Choroid plexus epithelial cell (primary cell): ENCODE measurements around the gene CD300LD.

ENCODE experiments used
- DNase-seq: peaks from one replicate; pipeline ENCODE4 v3.0.0-alpha.2; 2010; ENCODE audit warnings: low read depth
- H3K4me3 ChIP-seq: 2 replicates; pipeline ENCODE4 v1.5.1; 2011; ENCODE audit warnings: low read depth, mild to moderate bottlenecking, control low read depth, low read length, moderate library complexity
- TF ChIP-seq, protein P1 (sequence below): conservative IDR thresholded peaks from 2 replicates; pipeline ENCODE4 v1.5.1; 2011; ENCODE audit warnings: low read depth, mild to moderate bottlenecking, control low read depth, inconsistent platforms, low read length, moderate library complexity

Gene CD300LD

GRCh38 chr17:74599448-74599939 lies 7.4 kb upstream of the CD300LD start:
- no peak overlapping the region for H3K4me3 ChIP-seq
- TF ChIP-seq, protein P1, sequence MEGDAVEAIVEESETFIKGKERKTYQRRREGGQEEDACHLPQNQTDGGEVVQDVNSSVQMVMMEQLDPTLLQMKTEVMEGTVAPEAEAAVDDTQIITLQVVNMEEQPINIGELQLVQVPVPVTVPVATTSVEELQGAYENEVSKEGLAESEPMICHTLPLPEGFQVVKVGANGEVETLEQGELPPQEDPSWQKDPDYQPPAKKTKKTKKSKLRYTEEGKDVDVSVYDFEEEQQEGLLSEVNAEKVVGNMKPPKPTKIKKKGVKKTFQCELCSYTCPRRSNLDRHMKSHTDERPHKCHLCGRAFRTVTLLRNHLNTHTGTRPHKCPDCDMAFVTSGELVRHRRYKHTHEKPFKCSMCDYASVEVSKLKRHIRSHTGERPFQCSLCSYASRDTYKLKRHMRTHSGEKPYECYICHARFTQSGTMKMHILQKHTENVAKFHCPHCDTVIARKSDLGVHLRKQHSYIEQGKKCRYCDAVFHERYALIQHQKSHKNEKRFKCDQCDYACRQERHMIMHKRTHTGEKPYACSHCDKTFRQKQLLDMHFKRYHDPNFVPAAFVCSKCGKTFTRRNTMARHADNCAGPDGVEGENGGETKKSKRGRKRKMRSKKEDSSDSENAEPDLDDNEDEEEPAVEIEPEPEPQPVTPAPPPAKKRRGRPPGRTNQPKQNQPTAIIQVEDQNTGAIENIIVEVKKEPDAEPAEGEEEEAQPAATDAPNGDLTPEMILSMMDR, result no peak
- DNase-seq, result no peak

- TF ChIP-seq, protein P1, result no peak
- no peak for DNase-seq
- no peak overlapping the region for H3K4me3 ChIP-seq
Measured at GRCh38 chr17:74599023-74599399, 6.9 kb upstream of the CD300LD start.

DNA sequence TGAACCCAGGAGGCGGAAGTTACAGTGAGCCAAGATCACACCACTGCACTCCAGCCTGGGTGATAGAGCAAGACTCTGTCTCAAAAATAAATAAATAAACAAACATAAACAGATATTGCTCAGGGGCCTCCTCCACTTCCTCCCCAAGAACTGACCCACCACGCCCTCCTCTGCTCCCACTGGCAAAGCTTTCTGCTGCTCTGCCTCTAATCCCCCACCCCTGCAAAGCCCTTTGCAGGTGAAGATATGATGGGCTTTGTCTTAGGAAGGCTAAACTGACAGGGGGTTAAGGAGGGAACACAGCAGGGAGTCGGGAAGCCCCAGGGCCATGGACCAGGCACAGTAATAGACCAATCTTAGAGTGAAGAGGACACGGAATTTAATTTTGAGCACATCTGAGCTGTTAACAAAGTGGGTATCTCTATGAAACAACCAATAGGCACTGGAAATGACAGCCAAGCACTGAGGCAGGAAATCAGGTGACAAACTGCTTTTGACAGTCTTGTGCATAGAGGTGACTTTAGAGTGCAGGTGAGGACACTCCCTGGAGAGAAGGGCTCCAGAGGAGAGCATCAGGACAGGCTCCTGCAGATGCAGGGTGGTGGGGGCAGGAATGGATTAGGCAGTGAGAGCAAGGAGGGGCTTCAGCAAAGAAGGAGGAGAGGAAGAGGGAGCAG lies 6.4 kb upstream of the CD300LD start:
- no peak for DNase-seq
- H3K4me3 ChIP-seq, result no peak overlapping the region
- TF ChIP-seq, protein P1, result no peak

DNA sequence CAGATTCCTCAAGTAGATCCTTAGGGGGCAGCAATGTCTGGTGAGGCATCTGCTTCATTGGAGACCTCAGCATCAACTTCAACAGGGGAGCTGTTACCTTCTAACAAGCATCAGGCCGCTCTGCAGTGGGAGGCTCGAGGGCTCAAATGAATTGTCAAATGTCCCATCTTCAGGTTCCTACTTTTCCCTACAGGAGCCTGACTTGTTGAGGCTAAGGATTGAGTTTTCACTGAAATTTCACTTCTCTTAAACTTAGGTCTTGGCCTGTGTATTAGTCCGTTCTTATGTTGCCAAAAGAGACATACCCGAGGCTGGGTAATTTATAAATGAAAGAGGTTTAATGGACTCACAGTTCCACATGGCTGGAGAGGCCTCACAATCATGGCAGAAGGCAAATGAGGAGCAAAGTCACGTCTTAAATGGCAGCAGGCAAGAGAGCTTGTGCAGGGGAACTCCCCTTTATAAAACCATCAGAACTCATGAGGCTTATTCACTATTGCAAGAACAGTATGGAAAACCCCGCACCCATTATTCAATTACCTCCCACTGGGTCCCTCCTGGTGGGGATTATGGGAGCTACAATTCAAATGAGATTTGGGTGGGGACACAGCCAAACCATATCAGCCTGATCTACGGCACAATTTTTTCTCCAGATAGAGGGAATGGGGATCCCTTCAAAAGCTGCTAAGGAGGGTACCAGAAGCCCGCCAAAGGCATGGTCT lies 5.1 kb upstream of the CD300LD start:
- TF ChIP-seq, protein P1, result no peak
- no peak for DNase-seq
- H3K4me3 ChIP-seq, result no peak overlapping the region

DNA sequence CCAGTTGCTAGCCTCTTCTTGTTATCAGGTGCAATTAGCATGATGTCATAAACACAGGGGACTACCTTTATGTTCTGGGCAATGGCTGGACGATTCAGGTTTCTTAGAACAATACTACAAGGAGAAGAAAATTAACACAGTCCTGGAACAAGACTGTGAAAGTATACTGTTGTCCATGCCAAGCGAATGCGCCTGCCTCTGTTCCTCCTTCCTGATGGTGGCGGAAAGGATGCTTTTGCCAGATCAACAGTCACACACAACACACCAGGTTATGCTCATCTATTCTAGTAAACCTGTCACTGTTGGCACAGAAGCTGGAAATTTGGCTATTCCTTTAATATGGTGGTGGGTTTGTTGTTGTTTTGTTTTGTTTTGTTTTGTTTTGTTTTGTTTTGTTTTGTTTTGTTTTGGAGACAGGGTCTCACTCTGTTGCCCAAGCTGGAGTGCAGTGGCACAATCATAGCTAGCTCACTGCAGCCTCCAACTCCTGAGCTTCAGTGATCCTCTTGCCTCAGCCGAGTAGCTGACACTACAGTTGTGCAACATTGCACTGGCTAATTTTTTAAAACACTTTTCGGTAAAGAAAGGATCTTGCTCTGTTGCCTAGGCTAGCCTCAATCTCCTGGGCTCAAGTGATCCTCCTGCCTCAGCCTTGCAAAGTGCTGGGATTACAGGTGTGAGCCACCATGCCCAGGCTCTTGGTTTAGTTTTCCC lies 3.1 kb upstream of the CD300LD start:
- TF ChIP-seq, protein P1, result no peak
- no peak for DNase-seq
- no peak overlapping the region for H3K4me3 ChIP-seq

- TF ChIP-seq, protein P1, result no peak
- H3K4me3 ChIP-seq, result no peak overlapping the region
- no peak for DNase-seq
Measured at GRCh38 chr17:74591503-74591902, 580 bp downstream of the CD300LD start.
